Measurements from ENCODE around the gene GEN1.
A peak's percentile ranks its signal among the peaks of the same experiment; 100 is the strongest.

The GEN1 gene

DNA sequence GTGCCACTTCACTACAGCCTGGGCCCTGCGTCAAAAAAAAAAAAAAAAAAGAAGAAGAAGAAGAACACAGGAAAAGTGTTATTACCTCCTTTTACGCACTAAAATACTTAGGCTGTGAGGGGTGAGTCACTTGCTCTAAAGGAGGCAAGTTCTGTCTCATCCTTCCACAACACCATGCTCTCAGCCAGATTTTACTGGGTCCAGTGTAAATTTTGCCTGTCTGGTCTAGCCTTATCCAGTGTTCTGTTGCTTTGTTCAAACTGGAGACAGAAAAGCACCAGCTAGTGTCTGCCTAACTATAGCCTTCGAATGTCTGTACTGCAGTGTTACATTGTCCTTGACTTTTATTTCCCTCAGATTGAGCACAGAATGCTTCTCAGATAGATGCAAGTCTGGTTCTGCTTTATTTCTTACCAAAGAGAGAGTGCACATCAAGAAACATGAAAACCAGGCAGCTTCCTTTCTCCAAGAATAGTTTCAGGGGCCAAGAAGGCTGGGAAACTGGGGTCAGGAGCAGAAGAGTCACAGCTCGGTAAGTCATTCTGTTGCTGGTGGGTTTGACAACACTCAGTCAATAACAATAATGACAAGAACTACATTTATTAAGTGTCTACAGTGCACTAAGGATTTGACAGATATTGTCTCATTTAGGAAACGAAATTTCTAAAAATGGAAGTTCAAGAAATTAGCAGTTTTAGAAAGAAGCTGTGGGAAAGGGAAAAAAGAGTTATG lies 59.2 kb downstream of the GEN1 start:
- TF ChIP-seq, protein P1, sequence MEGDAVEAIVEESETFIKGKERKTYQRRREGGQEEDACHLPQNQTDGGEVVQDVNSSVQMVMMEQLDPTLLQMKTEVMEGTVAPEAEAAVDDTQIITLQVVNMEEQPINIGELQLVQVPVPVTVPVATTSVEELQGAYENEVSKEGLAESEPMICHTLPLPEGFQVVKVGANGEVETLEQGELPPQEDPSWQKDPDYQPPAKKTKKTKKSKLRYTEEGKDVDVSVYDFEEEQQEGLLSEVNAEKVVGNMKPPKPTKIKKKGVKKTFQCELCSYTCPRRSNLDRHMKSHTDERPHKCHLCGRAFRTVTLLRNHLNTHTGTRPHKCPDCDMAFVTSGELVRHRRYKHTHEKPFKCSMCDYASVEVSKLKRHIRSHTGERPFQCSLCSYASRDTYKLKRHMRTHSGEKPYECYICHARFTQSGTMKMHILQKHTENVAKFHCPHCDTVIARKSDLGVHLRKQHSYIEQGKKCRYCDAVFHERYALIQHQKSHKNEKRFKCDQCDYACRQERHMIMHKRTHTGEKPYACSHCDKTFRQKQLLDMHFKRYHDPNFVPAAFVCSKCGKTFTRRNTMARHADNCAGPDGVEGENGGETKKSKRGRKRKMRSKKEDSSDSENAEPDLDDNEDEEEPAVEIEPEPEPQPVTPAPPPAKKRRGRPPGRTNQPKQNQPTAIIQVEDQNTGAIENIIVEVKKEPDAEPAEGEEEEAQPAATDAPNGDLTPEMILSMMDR (IDR thresholded peaks at IDR 0.05; ENCODE audit: low read depth, low read length), result no peak
- H3K4me1 ChIP-seq, result peaks cover 9% of the 10 kb centered on the region
- no peak for DNase-seq

DNA sequence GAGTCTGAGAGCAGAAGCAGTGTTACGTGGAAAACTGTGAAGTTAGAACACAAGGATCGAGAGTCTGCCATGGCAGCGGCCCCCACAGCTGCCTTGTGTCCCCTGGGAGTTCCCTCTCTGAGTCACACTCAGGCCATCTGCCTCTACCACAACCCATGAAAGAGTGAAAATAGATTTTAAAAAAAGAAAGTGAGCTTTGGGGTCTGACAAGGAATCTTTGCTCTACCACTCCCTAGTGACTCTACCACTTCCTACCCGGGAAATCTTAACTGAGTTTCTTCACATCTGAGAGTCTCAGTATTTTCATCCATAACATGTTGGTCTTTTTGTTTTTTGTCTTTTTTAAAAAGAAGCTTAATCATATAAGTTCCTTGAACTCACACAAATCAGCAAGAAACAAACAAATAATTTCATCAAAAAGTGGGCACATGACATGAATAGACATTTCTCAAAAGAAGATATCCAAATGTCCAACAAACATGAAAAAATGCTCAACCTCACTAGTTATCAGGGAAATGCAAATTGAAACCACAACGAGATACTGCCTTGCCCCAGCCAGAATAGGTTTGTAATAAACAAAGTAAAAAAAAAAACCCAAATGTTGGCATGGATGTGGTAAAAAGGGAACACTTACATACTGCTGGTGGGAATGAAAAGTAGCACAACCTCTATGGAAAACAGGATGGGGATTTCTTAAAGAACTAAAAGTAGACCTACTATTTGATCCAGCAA lies 60.0 kb downstream of the GEN1 start:
- TF ChIP-seq, protein P1 (IDR thresholded peaks at IDR 0.05; ENCODE audit: low read depth, low read length), result no peak
- H3K4me1 ChIP-seq, result peaks cover 9% of the 10 kb centered on the region
- peak; percentile 86 for DNase-seq

More for the DNA sequence above, 59.2 kb downstream of the GEN1 start:
- Histone ChIP-seq H3K9me3 (no peaks in the 10 kb centered on the region), H3K36me3 (no peaks in the 10 kb centered on the region), H3K4me3 (ENCODE audit: low read depth, low read length) (peak overlapping the region; percentile 28), H3K27me3 (no peaks in the 10 kb centered on the region)

DNA sequence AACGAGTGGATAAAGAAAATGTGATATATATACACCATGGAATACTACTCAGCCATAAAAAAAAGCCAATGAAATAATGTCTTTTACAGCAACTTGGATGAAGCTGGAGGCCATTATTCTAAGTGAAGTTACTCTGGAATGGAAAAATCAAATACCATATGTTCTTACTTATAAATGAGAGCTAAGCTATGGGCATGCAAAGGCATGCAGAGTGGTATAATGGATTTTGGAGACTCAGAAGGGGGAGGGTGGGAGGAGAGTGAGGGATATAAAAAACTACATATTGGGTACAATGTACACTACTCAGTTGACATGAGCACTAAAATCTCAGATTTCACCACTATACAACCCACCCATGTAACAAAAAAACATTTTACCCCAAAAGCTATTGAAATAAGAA lies 60.7 kb downstream of the GEN1 start:
- TF ChIP-seq, protein P1 (IDR thresholded peaks at IDR 0.05; ENCODE audit: low read depth, low read length), result no peak
- Histone ChIP-seq H3K9me3 (no peaks in the 10 kb centered on the region), H3K27me3 (no peaks in the 10 kb centered on the region), H3K4me1 (peaks cover 9% of the 10 kb centered on the region), H3K4me3 (ENCODE audit: low read depth, low read length) (no peak overlapping the region), H3K36me3 (no peaks in the 10 kb centered on the region)
- DNase-seq, result no peak

More for the DNA sequence above, 60.0 kb downstream of the GEN1 start:
- Histone ChIP-seq H3K4me3 (ENCODE audit: low read depth, low read length) (peak overlapping the region; percentile 28), H3K9me3 (no peaks in the 10 kb centered on the region), H3K36me3 (no peaks in the 10 kb centered on the region), H3K27me3 (no peaks in the 10 kb centered on the region)

DNA sequence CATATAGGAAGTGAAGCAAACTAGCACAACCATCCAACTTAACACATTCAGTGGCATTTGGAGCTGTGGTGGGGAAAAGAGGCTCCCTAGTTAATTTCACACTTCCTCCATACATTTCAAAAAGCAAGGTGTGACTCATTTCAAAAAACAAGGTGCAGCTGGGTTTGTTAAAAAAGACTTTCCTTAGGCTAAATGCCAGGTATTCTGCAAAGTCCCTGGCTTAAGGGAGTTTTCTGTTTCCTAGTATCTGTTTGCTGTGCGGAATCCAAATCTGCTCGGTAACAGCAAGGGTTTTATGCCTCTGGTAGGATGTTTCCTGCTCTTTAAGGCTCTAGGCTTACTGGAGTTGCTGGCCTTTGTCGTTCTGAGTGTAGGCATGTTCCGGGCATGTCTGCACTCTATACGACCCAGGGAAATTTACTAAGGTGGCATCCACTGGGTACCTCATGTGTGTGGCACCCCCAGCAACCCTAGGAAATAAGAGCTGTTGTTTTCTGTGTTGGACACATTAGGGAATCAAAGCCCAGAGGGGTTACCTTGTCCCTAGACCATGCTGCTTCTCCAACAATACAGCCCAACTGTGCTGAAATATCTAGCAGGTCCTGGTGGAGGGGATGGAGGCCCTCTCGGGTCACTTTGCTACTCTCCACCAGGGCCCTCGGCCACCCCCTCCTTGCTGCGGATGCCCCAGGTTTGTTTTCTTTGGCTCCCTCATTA lies 61.7 kb downstream of the GEN1 start:
- Histone ChIP-seq H3K9me3 (no peaks in the 10 kb centered on the region), H3K4me1 (peaks cover 13% of the 10 kb centered on the region), H3K36me3 (no peaks in the 10 kb centered on the region), H3K4me3 (ENCODE audit: low read depth, low read length) (no peak overlapping the region), H3K27me3 (no peaks in the 10 kb centered on the region)
- DNase-seq, result no peak
- TF ChIP-seq, protein P1 (IDR thresholded peaks at IDR 0.05; ENCODE audit: low read depth, low read length), result no peak

DNA sequence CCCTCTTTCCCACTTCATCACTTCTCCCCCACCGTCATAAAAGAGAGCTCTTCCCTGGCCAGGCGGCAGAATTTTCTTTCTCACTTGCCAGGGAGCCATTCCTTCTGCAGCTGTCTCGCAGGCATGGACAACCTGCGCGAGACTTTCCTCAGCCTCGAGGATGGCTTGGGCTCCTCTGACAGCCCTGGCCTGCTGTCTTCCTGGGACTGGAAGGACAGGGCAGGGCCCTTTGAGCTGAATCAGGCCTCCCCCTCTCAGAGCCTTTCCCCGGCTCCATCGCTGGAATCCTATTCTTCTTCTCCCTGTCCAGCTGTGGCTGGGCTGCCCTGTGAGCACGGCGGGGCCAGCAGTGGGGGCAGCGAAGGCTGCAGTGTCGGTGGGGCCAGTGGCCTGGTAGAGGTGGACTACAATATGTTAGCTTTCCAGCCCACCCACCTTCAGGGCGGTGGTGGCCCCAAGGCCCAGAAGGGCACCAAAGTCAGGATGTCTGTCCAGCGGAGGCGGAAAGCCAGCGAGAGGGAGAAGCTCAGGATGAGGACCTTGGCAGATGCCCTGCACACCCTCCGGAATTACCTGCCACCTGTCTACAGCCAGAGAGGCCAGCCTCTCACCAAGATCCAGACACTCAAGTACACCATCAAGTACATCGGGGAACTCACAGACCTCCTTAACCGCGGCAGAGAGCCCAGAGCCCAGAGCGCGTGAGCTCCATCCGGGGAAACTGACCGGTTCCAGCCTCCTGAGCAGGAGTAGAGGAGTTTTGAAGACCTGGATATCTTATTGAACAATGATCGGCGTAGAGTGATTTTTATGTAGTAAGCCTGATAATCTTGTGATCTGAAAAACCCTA lies 62.7 kb downstream of the GEN1 start, which contains the start of gene MSGN1:
Gene MSGN1, plus strand, starts transcription at position 65 of the 850 bp plus-strand sequence. Its CDS starts 59 bp downstream, at position 124.
- TF ChIP-seq, protein P1 (IDR thresholded peaks at IDR 0.05; ENCODE audit: low read depth, low read length), result no peak
- Histone ChIP-seq H3K4me3 (ENCODE audit: low read depth, low read length) (no peak within 1 kb of the TSS), H3K27me3 (no peaks in the 10 kb centered on the region), H3K36me3 (no peaks in the 10 kb centered on the region), H3K4me1 (peaks cover 20% of the 10 kb centered on the region), H3K9me3 (no peaks in the 10 kb centered on the region)
- DNase-seq, result no peak
